ENCODE data around the gene ADCY10.
"Not testable (repeated sequence)": the region's sequence is repeated elsewhere in the genome, so short reads cannot be mapped to it uniquely, and the experiment has no call there.

ADCY10 gene

GRCh38 chr1:167854184-167854583, 59.8 kb downstream of the ADCY10 start:
- no peak for DNase-seq (ENCODE audit: low spot score)

- DNase-seq (ENCODE audit: low spot score): no peak
Measured at GRCh38 chr1:167849666-167850065, 64.3 kb downstream of the ADCY10 start.

GRCh38 chr1:167842872-167843271, 71.1 kb downstream of the ADCY10 start:
- no peak for DNase-seq (ENCODE audit: low spot score)

- DNase-seq (ENCODE audit: low spot score): no peak
Measured at GRCh38 chr1:167841530-167841929, 72.4 kb downstream of the ADCY10 start.

DNA sequence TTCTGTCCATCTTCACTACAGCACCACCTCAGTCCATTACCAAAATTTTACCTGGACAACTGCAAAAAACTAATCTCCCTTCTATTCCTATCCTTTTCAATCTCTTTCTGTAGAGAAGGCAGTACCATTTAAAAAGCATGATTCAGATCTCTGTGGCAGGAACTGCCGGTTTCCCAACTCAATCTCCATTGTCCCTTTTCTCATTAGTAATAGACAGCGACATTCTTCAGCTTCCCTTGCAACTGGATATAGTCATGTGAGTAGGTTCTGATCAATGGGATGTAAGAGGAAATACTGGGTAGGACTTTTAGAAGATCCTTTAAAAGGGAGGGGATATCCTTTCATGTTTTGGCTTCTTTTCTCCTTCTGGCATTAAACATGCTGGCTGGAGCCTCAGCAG, 74.9 kb downstream of the ADCY10 start:
- no peak for DNase-seq (ENCODE audit: low spot score)

- no peak for DNase-seq (ENCODE audit: low spot score)
Measured at GRCh38 chr1:167837326-167837725, 76.6 kb downstream of the ADCY10 start.

DNA sequence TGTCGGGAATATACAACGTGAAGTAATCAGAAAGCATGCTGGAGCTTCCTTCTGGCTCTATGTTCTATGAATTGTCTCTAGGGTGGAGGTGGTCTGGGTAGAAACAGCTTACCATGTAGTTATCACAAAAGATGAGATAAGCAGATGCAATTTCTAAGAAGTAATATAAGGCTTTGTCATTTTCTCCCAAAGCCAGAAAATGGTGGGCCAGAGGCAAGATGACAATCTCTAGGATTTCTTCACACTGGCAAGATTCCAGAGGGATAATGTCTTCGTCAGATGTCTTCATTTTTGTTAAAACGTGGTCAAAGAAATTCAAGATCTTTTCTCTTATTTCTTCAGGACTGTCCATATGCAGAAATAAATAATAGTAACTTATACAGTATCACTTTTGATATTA, 77.7 kb downstream of the ADCY10 start:
- DNase-seq (ENCODE audit: low spot score): no peak

DNA sequence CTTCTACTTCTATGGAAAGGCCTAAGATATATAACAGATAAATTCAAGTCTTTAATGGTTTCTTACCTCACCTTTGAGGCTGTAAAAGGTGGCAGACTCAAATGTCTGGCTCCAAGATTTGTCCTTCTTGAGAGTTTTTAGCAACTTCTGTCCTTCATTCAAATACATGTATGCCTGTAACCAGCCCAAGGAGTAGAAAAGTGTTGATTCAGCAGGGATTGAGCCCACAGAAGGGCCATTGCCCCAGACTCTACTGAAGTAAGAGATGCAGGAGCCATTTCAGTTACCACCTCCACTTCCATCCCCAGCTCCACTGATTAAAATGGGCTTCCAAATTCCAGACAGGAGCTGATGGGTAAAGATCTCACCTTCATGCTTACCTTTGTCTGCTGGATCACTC, 80.0 kb downstream of the ADCY10 start:
- DNase-seq (ENCODE audit: low spot score): no peak

DNA sequence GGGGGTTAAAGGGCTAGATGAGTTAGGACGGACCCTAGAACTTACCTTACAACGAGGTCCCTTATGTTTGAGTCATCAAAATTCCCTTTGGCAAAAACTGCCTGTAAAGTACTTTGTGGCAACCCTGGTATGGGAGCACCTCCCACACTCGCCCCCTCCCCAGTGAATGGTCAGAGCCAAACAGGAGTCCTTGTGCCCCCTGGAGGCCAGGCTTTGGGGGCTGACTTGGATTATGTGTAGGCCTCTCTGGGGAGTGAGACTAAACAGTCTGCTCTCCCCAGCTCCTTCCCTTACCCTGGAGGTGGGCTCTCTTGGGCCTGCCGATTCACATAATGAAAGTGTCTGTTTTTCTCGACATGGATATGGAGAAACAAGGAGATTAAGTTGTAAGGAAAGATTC, 81.2 kb downstream of the ADCY10 start:
- DNase-seq (ENCODE audit: low spot score): no peak

GRCh38 chr1:167830668-167831067, 83.3 kb downstream of the ADCY10 start:
- not testable (repeated sequence) for DNase-seq (ENCODE audit: low spot score)

DNA sequence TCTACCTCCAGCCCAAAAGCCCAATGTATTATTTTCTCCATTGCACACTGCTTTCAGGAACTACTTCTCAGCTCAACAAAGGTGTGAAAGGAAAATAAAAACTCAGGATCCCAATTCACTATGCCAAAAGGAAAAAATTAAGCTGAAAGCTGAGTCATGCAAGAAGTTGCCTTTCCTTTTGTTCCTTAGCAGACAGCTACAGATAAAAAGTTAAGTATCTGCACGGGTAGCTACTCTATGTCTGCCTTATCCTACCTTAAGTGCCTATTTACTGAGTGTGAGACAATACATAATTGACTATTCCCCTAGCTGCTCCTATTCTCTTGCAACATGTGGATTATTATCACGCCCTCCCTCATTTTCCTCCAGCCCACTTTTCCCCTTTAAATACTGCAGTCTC, 84.1 kb downstream of the ADCY10 start:
- no peak for DNase-seq (ENCODE audit: low spot score)

DNA sequence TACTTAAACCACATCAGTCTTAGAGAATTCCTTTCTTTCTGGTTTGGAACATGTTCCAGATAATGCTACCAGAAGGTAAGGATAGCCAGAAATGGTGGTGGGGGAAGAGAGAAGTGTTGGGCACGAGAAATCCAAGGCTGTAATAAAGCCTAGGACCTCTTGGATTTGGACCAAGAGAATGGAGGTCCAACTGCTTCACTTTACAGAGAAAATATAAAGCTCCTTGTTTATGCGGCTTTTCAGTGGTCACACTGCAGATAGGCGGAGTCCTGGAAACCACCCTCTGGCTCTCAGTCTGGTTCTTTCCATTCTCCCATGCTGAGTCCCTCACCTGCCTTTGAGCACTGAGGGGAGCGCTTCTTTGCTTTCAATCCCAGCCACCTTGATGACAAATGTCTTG, 87.8 kb downstream of the ADCY10 start:
- no peak for DNase-seq (ENCODE audit: low spot score)

- no peak for DNase-seq (ENCODE audit: low spot score)
Measured at GRCh38 chr1:167825419-167826079, 88.4 kb downstream of the ADCY10 start.

GRCh38 chr1:167824163-167824794, 89.7 kb downstream of the ADCY10 start:
- DNase-seq (ENCODE audit: low spot score): no peak

GRCh38 chr1:167821969-167822685, 91.8 kb downstream of the ADCY10 start:
- DNase-seq (ENCODE audit: low spot score): no peak

DNA sequence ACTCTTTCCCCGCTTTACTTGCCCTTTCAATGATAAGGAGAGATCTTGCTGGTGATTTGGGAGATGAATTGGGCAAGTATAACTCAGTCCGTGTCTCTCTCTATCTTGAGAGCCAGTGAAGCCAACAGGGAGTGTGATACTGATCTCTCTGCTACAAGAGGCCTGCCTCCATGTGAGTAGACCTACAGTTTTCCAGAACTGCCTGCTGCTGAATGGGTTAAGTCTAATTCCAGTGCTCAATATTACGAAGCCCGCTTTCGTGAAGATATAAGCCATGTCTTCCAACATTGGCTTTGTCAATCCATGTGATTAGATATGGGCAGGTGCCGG, 92.6 kb downstream of the ADCY10 start:
- DNase-seq (ENCODE audit: low spot score): no peak

GRCh38 chr1:167820684-167821355, 93.1 kb downstream of the ADCY10 start:
- no peak for DNase-seq (ENCODE audit: low spot score)

- peak; percentile 71 for DNase-seq (ENCODE audit: low spot score)
Measured at GRCh38 chr1:167819849-167820683, 93.9 kb downstream of the ADCY10 start.

DNA sequence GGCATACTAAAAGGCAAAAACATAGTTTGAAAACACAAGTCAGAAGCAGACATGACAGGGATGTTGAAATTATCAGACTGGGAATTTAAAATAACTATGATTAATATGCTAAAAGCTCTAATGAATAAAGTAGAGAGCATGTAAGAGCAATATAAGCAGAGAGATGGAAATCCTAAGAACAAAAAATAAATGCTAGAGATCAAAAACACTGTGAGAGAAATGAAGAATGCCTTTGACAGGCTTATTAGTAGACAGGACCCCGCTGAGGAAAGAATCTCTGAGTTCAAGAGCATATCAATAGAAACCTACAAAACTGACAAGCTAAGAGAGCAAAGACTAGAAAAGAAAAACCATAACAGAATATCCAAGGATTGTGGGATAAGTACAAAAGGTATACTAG, 98.3 kb downstream of the ADCY10 start:
- no peak for DNase-seq (ENCODE audit: low spot score)

DNA sequence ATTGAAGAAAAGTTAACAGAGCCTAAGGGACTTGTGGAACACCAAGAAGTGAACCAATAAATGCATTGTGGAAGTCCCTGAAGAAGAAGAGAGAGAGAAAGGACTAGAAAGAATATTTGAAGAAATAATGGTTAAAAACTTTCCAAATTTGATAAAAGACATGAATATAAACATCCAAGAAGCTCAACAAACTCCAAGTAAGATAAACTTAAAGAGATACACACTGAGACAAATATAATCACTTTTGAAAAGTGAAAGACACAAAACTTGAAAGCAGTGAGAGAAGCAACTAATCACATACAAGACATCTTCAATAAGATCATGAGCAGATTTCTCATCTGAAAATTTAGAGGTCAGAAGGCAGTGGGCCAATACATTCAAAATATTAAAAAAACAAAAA, 101.0 kb downstream of the ADCY10 start:
- no peak for DNase-seq (ENCODE audit: low spot score)

- DNase-seq (ENCODE audit: low spot score): no peak
Measured at GRCh38 chr1:167808690-167809089, 105.2 kb downstream of the ADCY10 start.

DNA sequence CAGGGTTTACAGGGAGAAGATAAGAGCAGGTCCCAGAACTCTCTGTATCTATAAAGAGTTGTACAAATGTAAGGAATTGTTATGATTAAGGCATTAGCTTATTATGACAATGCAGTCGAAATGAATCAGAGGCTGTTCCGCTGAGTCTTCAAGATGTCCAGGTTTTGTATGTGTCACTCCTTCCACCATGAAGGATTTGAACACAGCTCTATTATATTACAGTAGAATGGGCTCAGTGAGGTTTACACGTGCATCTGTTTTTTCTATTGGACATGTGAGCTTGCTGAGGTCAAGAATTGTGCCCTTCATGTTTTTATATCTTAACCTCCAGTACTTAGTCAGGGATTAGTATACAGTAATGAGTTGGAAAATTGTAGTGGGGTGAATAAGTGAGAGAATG, 105.8 kb downstream of the ADCY10 start:
- DNase-seq (ENCODE audit: low spot score): no peak

Data from hematopoietic multipotent progenitor cell treated with erythropoietin and hydrocortisone succinate and interleukin-3 and kit ligand, for 17 days (in vitro differentiated cells).